GM15510 (cell line): ENCODE measurements around the gene POGK.

Experiments used
- POLR2A ChIP-seq: IDR thresholded peaks from 3 replicates; pipeline ENCODE4 v1.6.1; 2011; ENCODE audit warnings: borderline replicate concordance; ENCODE audit not compliant: insufficient read length; ENCODE audit errors: extremely low read depth

The POGK gene

GRCh38 chr1:166843769-166844596 lies 4.7 kb downstream of the POGK start:
- no peak for TF ChIP-seq POLR2A

- TF ChIP-seq POLR2A, result no peak
These were observed 5.5 kb downstream of the POGK start for GRCh38 chr1:166844791-166845190.

- no peak for TF ChIP-seq POLR2A
These were observed 8.9 kb downstream of the POGK start for GRCh38 chr1:166848193-166848592.

GRCh38 chr1:166849135-166849534 lies 9.9 kb downstream of the POGK start:
- TF ChIP-seq POLR2A, result no peak

GRCh38 chr1:166852918-166853317 lies 13.6 kb downstream of the POGK start:
- TF ChIP-seq POLR2A, result no peak

DNA sequence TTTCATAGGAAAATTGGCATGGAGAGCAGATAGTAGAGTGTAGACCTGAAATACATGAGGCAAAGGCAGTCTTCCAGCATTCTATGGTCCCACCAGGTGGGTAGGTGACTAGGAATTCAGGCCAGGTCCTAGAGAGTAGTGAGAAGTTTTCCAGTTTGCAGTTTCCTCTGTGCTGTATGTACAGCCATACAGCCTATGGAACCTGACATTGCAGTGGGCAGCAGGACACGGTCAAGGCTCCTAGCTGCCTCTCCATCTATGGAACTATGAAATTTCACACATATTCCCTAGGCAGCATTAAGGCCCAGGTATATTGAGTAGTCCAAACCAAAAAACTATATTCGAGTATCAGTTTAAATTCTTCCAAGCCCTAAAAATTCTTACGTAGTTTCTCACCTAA lies 16.3 kb downstream of the POGK start:
- no peak for TF ChIP-seq POLR2A

GRCh38 chr1:166857995-166858394 lies 18.7 kb downstream of the POGK start:
- no peak for TF ChIP-seq POLR2A

DNA sequence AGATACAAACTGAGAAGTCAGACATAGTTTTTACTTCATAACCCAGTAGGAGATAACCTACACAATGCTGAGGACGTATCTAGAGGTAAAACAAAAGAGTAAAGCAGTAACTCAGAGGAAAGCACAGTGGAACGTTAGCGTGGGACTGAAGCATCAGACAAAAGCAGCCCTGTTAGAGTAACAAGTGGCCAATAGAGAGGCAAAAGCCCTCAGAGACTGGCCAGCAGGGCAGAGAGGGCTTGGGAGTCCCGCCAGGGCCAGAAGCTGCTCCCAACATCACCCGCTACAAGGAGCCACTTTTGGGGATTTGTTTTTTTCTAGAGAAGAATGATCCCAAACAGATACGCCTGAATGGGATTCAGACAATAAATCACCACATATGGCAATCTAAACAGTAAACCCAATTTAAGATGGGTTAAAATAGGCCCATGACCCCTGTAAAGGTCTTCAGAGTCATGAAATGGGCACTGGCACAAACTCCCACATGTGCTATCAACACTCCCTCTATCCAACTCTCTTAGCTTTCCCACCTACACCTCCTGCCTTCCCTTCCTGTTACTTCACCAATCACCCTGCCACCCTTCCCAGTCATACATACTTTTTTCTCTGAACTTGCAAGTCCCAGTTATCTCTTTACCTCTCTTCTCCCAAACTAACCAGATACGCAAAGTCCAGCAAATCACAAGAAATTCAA lies 19.6 kb downstream of the POGK start:
- no peak for TF ChIP-seq POLR2A

GRCh38 chr1:166859597-166859996 lies 20.3 kb downstream of the POGK start:
- TF ChIP-seq POLR2A, result no peak

- no peak for TF ChIP-seq POLR2A
These were observed 26.7 kb downstream of the POGK start for GRCh38 chr1:166865926-166866325.

DNA sequence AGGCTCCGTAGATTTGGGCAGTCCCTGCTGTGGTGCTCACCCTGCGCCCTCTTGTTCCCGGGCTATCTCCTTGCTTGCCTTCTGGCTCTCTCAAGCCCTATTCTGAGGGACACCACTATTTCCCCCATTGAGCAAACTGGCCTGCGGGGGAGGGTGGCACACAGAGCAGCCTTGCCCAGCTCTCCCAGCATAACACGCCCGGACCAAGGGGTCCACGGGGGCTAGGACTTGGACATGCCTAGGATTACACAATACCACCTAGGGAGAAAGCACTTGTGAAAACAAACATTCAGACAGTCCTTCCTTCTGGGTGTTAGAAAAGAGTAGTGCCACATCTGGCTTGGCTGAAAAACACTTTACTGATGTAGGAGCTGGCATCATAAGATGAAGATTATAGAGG lies 29.4 kb downstream of the POGK start:
- no peak for TF ChIP-seq POLR2A

DNA sequence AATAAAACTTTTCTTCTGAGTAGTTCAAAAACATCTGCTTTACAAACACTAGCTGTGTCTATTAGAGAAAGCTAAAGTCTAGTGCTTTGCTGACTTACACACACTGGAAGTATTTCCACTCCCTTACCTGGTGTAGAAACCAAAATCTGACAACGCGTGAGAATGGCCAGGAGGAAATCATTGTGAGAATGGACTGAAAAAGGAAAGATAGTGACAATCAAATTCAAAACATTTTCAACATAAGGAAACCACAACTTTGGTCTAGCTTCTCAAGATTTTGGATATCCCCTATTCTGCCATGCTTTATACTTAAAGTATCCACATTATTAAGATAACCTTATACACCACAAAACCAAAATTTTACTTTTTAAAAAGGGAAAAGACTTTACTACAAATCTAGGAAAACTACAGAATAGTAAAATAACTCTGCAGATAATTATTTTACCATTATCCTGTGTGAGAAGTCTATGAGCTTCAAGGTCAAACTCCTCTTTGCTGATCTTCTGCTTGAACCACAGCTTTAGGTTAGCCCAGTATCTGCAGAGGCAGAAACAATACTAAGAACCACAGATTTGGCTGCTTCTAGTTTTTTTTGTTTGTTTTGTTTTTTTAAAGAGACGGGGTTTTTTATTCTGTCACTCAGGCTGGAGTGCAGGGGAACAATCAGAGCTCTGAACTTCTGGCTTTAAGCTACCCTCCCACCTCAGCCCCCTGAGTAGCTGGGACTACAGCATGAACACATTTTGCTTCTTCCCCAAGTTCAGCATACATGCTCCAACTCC lies 30.2 kb downstream of the POGK start:
- no peak for TF ChIP-seq POLR2A

GRCh38 chr1:166870584-166870983 lies 31.3 kb downstream of the POGK start:
- no peak for TF ChIP-seq POLR2A

- no peak for TF ChIP-seq POLR2A
These were observed 35.2 kb downstream of the POGK start for GRCh38 chr1:166874464-166874863.

- TF ChIP-seq POLR2A, result no peak
These were observed 36.0 kb downstream of the POGK start for GRCh38 chr1:166875302-166875733.
